Head of caudate nucleus (tissue), 42 donors: Measurements from ENCODE around the gene SH3BGRL2.

Experiments used
- DNase-seq, 42 donors: peaks; one replicate each; pipeline versions ENCODE4 v3.0.0 to v3.0.0-alpha.2; 2020 to 2021; ENCODE audit warnings: mixed read lengths in 7 of 42
- intact Hi-C: fragments of 100-400 bp; cut with DNase I; formaldehyde crosslinking; loops from one replicate; pipeline ENCODE4 v1.15.0; 2022

The SH3BGRL2 gene

GRCh38 chr6:79630883-79631692, at the start of gene SH3BGRL2:
Gene SH3BGRL2 (plus strand): TSS chr6:79631329. CDS start chr6:79631462, 133 bp downstream.
- intact Hi-C loops = no loop called here
- DNase-seq = peak; percentile 42 to 88 (median 76)

- intact Hi-C loops = no loop called here
These were observed 46.8 kb upstream of the SH3BGRL2 start for GRCh38 chr6:79584332-79584731.

GRCh38 chr6:79586548-79586947, 44.6 kb upstream of the SH3BGRL2 start:
- intact Hi-C loops = no loop called here
- DNase-seq = no peak

More at GRCh38 chr6:79584332-79584731, 46.8 kb upstream of the SH3BGRL2 start:
- no peak for DNase-seq

GRCh38 chr6:79589701-79590100, 41.4 kb upstream of the SH3BGRL2 start:
- intact Hi-C loops = no loop called here
- no peak for DNase-seq

GRCh38 chr6:79597155-79597554, 34.0 kb upstream of the SH3BGRL2 start:
- intact Hi-C loops = no loop called here
- DNase-seq = no peak

- intact Hi-C loops = no loop called here
- no peak for DNase-seq
These were observed 33.1 kb upstream of the SH3BGRL2 start for GRCh38 chr6:79598012-79598411.

- intact Hi-C loops = no loop called here
- no peak for DNase-seq
These were observed 31.3 kb upstream of the SH3BGRL2 start for GRCh38 chr6:79599725-79600259.

GRCh38 chr6:79600313-79600712, 30.8 kb upstream of the SH3BGRL2 start:
- intact Hi-C loops = no loop called here
- no peak for DNase-seq

- no peak for DNase-seq
- intact Hi-C loops = no loop called here
These were observed 30.1 kb upstream of the SH3BGRL2 start for GRCh38 chr6:79600812-79601609.

- DNase-seq = no peak
- intact Hi-C loops = no loop called here
These were observed 28.3 kb upstream of the SH3BGRL2 start for GRCh38 chr6:79602859-79603258.

- peak in 2 of 42 donors; percentile 32 to 39 for DNase-seq
- intact Hi-C loops = no loop called here
These were observed 26.5 kb upstream of the SH3BGRL2 start for GRCh38 chr6:79604583-79605037.

GRCh38 chr6:79605061-79605460, 26.1 kb upstream of the SH3BGRL2 start:
- no peak for DNase-seq
- intact Hi-C loops = no loop called here

GRCh38 chr6:79605968-79606764, 25.0 kb upstream of the SH3BGRL2 start:
- DNase-seq = no peak
- intact Hi-C loops = no loop called here

GRCh38 chr6:79607000-79607399, 24.1 kb upstream of the SH3BGRL2 start:
- DNase-seq = no peak
- intact Hi-C loops = no loop called here

GRCh38 chr6:79608334-79609224, 22.6 kb upstream of the SH3BGRL2 start:
- DNase-seq = peak in 9 of 42 donors; percentile 18 to 61 (median 36)
- intact Hi-C loops = no loop called here

GRCh38 chr6:79609225-79609595, 21.9 kb upstream of the SH3BGRL2 start:
- intact Hi-C loops = no loop called here
- DNase-seq = peak in 1 of 42 donors; percentile 22

- no peak for DNase-seq
- intact Hi-C loops = no loop called here
These were observed 20.7 kb upstream of the SH3BGRL2 start for GRCh38 chr6:79610306-79611009.

GRCh38 chr6:79612457-79612856, 18.7 kb upstream of the SH3BGRL2 start:
- intact Hi-C loops = no loop called here
- DNase-seq = peak in 1 of 42 donors; percentile 2
